B cell (primary cell): ENCODE data around the gene NPPC. TPM values are rescaled to one million over a fixed set of nuclear protein-coding genes. Genes with fewer than 3 reads are reported as not detected.

Source experiments
- ATAC-seq: fragments of 200-7000 bp; cut with Tn5 transposase; one replicate; pipeline ENCODE4 v1.10.0; 2021; ENCODE audit warnings: low read depth, mild to moderate bottlenecking, moderate number of reproducible peaks, moderate library complexity
- CTCF ChIA-PET: fragments of 350-600 bp; sonication (Branson Sonifier 250); formaldehyde crosslinking; loops from one replicate; lab custom pipeline; 2021; ENCODE audit warnings: antibody characterized with exemption, inconsistent platforms; lab: Charles Lee
- POLR2A ChIA-PET: fragments of 350-600 bp; sonication (Branson Sonifier 250); formaldehyde crosslinking; loops from one replicate; lab custom pipeline; 2021; ENCODE audit warnings: antibody characterized with exemption; lab: Charles Lee
- DNase-seq: peaks from one replicate; pipeline ENCODE4 v3.0.0; 2013
- H2AFZ ChIP-seq: 2 replicates; pipeline ENCODE4 v1.6.1; 2012; ENCODE audit warnings: mild to moderate bottlenecking, low read depth, low read length; ENCODE audit not compliant: insufficient read depth, poor library complexity, severe bottlenecking
- H3K27ac ChIP-seq, 2 donors: 1 replicate in 1 of 2; 2 replicates in 1 of 2; pipeline ENCODE4 v1.5.1; 2012 to 2013; ENCODE audit warnings: low read length in 2 of 2, mild to moderate bottlenecking in 2 of 2, moderate library complexity in 1 of 2
- H3K27me3 ChIP-seq, 4 experiments: fragments of 200-600 bp in 1 of 4; sonication (generic) in 1 of 4; replicated peaks in 1 of 4; 1 replicate in 2 of 4; 2 replicates in 2 of 4; pipeline versions ENCODE4 v1.6.1 to v1.7.0; 2013 to 2016; ENCODE audit warnings: low read length in 3 of 4, mild to moderate bottlenecking in 2 of 4, mixed read lengths in 1 of 4, moderate library complexity in 1 of 4; ENCODE audit not compliant: insufficient read depth in 4 of 4, control insufficient read depth in 3 of 4; ENCODE audit errors: control extremely low read depth in 1 of 4
- H3K36me3 ChIP-seq, 2 experiments: replicated peaks in 1 of 2; 1 replicate in 1 of 2; 2 replicates in 1 of 2; pipeline versions ENCODE4 v1.6.1 to v1.7.1; 2013; ENCODE audit warnings: low read length in 1 of 2; ENCODE audit not compliant: insufficient read depth in 2 of 2, control insufficient read depth in 1 of 2; ENCODE audit errors: control extremely low read depth in 1 of 2, extremely low read depth in 1 of 2
- H3K4me1 ChIP-seq, 2 donors: fragments of 200-600 bp in 1 of 2; sonication (generic) in 1 of 2; 1 replicate in 1 of 2; 2 replicates in 1 of 2; pipeline versions ENCODE4 v1.5.1 to v1.6.1; 2013 to 2017; ENCODE audit warnings: low read length in 2 of 2; ENCODE audit not compliant: control insufficient read depth in 2 of 2, insufficient read depth in 2 of 2
- H3K4me2 ChIP-seq: replicated peaks from 2 replicates; pipeline ENCODE3; 2012; ENCODE audit warnings: mild to moderate bottlenecking, low read depth, low read length; ENCODE audit not compliant: poor library complexity, severe bottlenecking
- H3K4me3 ChIP-seq, 5 experiments: fragments of 200-600 bp in 1 of 5; sonication (generic) in 1 of 5; 1 replicate in 3 of 5; 2 replicates in 2 of 5; pipeline versions ENCODE4 v1.5.1 to v1.7.0; 2011 to 2016; ENCODE audit warnings: low read length in 4 of 5, mild to moderate bottlenecking in 4 of 5, low read depth in 2 of 5, control low read depth in 1 of 5, moderate library complexity in 1 of 5; ENCODE audit not compliant: insufficient read depth in 1 of 5; ENCODE audit errors: control extremely low read depth in 1 of 5, extremely low read depth in 1 of 5
- H3K79me2 ChIP-seq: fragments of 200-600 bp; sonication (generic); one replicate; pipeline ENCODE4 v1.6.0; 2016; ENCODE audit warnings: low read length; ENCODE audit not compliant: control insufficient read depth, insufficient read depth
- H3K9ac ChIP-seq: fragments of 200-600 bp; sonication (generic); 2 replicates; pipeline ENCODE4 v1.6.1; 2017; ENCODE audit warnings: mild to moderate bottlenecking, low read length, moderate library complexity
- H3K9me3 ChIP-seq, 3 donors: one replicate each; pipeline versions ENCODE4 v1.6.1 to v1.7.1; 2013; ENCODE audit warnings: low read length in 2 of 3; ENCODE audit not compliant: control insufficient read depth in 2 of 3, insufficient read depth in 1 of 3; ENCODE audit errors: control extremely low read depth in 1 of 3
- H4K20me1 ChIP-seq: 2 replicates; pipeline ENCODE4 v1.6.0; 2012; ENCODE audit warnings: mild to moderate bottlenecking, low read length; ENCODE audit not compliant: insufficient read depth, control insufficient read depth, poor library complexity, severe bottlenecking
- H3K27ac Mint-ChIP-seq: one replicate; pipeline ENCODE4 v1.8.0; 2021; ENCODE audit warnings: mixed read lengths
- H3K27me3 Mint-ChIP-seq: one replicate; pipeline ENCODE4 v1.8.0; 2021; ENCODE audit warnings: mixed read lengths
- H3K4me1 Mint-ChIP-seq: one replicate; pipeline ENCODE4 v1.8.0; 2021; ENCODE audit warnings: mixed read lengths
- H3K4me3 Mint-ChIP-seq: one replicate; pipeline ENCODE4 v1.8.0; 2021; ENCODE audit warnings: mixed read lengths
- H3K9me3 Mint-ChIP-seq: one replicate; pipeline ENCODE4 v1.8.0; 2022; ENCODE audit warnings: mixed read lengths; ENCODE audit not compliant: insufficient read depth
- EZH2 ChIP-seq: IDR thresholded peaks from 2 replicates; pipeline ENCODE4 v1.6.1; 2012; ENCODE audit warnings: borderline replicate concordance, low read depth, mild to moderate bottlenecking, moderate library complexity, low read length; ENCODE audit not compliant: insufficient read depth, poor library complexity, severe bottlenecking
- WGBS: methylation state at CpG from one replicate; pipeline ENCODE4 v1.1.5; 2013; ENCODE audit warnings: missing lambda C conversion rate; ENCODE audit not compliant: insufficient coverage; 5-methylcytosine and 5-hydroxymethylcytosine counted together
- intact Hi-C: fragments of 100-400 bp; cut with micrococcal nuclease; formaldehyde crosslinking; loops from one replicate; pipeline ENCODE4 v1.10.0; 2022
- polyA plus RNA-seq: library from polyadenylated mRNA; depleted of rRNA; stranded (reverse); fragments of >200 nt; gene quantifications from 2 replicates; pipeline ENCODE4 v1.2.3, GENCODE V29; 2012
- total RNA-seq, 2 donors: library from RNA; stranded (reverse); fragments of 120-200 nt in 1 of 2; gene quantifications; 1 replicate in 1 of 2; 2 replicates in 1 of 2; pipeline versions ENCODE4 v1.2.3 to v1.2.4, GENCODE V29; 2013 to 2022
- TF ChIP-seq, protein P1 (sequence below): fragments of 200-600 bp; IDR thresholded peaks from one replicate; pipeline ENCODE4 v1.8.0; 2022; ENCODE audit warnings: antibody characterized with exemption, mild to moderate bottlenecking

Gene NPPC
- total and polyA plus RNA-seq, 2 donors (not counting 1 experiment from before 2014, with no cell fraction given), result 0.33 to 0.71 TPM

DNA sequence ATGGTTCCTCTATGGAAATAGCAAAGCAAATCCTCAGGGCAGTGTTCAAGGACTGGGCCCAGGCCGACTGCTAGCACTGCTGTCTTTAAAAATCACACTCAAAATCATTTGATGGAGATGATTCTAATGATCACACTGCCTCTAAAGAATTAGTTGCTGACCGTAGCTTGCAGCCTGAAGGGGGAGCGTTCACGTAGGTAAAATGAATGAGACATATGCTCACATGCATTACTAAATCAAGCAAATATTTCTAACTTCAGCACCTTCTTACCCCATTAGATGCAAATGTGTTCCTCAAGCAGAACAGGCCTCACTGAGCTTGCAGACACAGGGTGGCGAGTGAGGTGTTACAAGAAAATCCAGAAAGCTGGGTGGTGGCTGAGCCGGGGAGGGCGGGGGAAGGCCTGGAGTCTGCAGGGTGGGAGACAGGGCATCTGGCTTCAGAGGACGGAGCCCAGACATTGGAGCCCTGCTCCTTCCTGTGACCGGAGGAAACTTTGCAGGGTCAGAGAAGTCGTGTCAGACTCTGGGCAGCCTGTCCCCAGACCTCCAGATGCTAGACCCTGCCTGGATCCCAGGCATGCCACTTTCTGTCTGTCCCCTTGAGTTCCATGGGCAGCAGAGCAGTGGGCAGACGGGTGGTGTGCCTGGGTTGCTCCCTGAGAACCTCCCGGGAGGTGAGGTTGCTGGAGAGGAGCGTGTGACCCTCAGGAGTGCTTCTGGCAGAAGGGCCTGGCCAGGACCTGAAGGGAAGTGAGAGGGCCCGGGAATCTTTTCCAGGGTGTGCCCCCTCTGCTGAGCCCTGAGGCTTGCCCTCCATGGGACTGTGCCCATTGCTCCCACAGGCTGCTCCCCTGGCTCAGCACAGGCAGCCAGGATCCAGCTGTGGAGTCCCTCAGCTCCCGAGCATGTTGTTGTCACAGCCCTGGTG, 7.1 kb upstream of the NPPC start:
- WGBS, result 65% methylated on average over 11 of the region's 15 CpGs
- no peaks in the 10 kb centered on the region for H4K20me1 ChIP-seq
- H3K27me3 ChIP-seq, result peaks cover 0 to 12% (median 2%) of the 10 kb centered on the region in 4 experiments
- H3K27ac ChIP-seq, result no peak overlapping the region
- H3K27ac Mint-ChIP-seq, result no peak overlapping the region
- TF ChIP-seq, protein P1, sequence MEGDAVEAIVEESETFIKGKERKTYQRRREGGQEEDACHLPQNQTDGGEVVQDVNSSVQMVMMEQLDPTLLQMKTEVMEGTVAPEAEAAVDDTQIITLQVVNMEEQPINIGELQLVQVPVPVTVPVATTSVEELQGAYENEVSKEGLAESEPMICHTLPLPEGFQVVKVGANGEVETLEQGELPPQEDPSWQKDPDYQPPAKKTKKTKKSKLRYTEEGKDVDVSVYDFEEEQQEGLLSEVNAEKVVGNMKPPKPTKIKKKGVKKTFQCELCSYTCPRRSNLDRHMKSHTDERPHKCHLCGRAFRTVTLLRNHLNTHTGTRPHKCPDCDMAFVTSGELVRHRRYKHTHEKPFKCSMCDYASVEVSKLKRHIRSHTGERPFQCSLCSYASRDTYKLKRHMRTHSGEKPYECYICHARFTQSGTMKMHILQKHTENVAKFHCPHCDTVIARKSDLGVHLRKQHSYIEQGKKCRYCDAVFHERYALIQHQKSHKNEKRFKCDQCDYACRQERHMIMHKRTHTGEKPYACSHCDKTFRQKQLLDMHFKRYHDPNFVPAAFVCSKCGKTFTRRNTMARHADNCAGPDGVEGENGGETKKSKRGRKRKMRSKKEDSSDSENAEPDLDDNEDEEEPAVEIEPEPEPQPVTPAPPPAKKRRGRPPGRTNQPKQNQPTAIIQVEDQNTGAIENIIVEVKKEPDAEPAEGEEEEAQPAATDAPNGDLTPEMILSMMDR, result no peak
- TF ChIP-seq EZH2, result no peak
- no peak for DNase-seq
- H3K9ac ChIP-seq, result no peak overlapping the region
- H3K4me3 Mint-ChIP-seq, result no peak overlapping the region
- peaks cover 11% of the 10 kb centered on the region for H3K4me1 Mint-ChIP-seq
- no peak overlapping the region for H2AFZ ChIP-seq
- intact Hi-C loops, result no loop called here
- no peak overlapping the region for H3K4me3 ChIP-seq
- peaks cover 27% of the 10 kb centered on the region for H3K27me3 Mint-ChIP-seq
- ChIA-PET CTCF (interaction anchor here (0.5 to 1.6 kb wide), 2 partner anchors 10 to 746 kb away, joined by 4 to 5 read pairs; no protein-coding TSS in a partner anchor), POLR2A (no interaction called here)
- H3K4me1 ChIP-seq, result peaks cover 0 to 13% of the 10 kb centered on the region in 2 donors
- H3K4me2 ChIP-seq, result no peak overlapping the region
- H3K79me2 ChIP-seq, result no peaks in the 10 kb centered on the region
- H3K9me3 ChIP-seq, result no peaks in the 10 kb centered on the region
- no peaks in the 10 kb centered on the region for H3K36me3 ChIP-seq
- no peak for ATAC-seq
- H3K9me3 Mint-ChIP-seq, result no peaks in the 10 kb centered on the region

- Mint-ChIP-seq H3K27me3 (peaks cover 32% of the 10 kb centered on the region), H3K4me1 (peaks cover 14% of the 10 kb centered on the region), H3K27ac (no peak overlapping the region), H3K4me3 (no peak overlapping the region), H3K9me3 (no peaks in the 10 kb centered on the region)
- H3K79me2 ChIP-seq, result no peaks in the 10 kb centered on the region
- no peaks in the 10 kb centered on the region for H3K9me3 ChIP-seq
- no peak overlapping the region for H3K27ac ChIP-seq
- peaks cover 0 to 15% (median 2%) of the 10 kb centered on the region in 4 experiments for H3K27me3 ChIP-seq
- H3K9ac ChIP-seq, result no peak overlapping the region
- ATAC-seq (no peak), DNase-seq (no peak)
- 100% methylated on average over 3 of the region's 3 CpGs for WGBS
- H3K4me2 ChIP-seq, result no peak overlapping the region
- no peak overlapping the region for H2AFZ ChIP-seq
- TF ChIP-seq, protein P1, result no peak
- TF ChIP-seq EZH2, result no peak
- H4K20me1 ChIP-seq, result no peaks in the 10 kb centered on the region
- H3K4me3 ChIP-seq, result no peak overlapping the region
- ChIA-PET POLR2A (no interaction called here), CTCF (no interaction called here)
- peaks cover 0 to 13% of the 10 kb centered on the region in 2 donors for H3K4me1 ChIP-seq
- H3K36me3 ChIP-seq, result no peaks in the 10 kb centered on the region
- intact Hi-C loops, result no loop called here
Measured at GRCh38 chr2:231932711-231932970, 6.4 kb upstream of the NPPC start.
